Gastrocnemius medialis (tissue), 4 donors: ENCODE data around the gene LNX2.

ENCODE experiments used
- POLR2A ChIP-seq, 2 donors: fragments of 450-650 bp; IDR thresholded peaks; one replicate each; pipeline ENCODE4 v1.6.1; 2017; ENCODE audit warnings: antibody characterized with exemption in 2 of 2, mild to moderate bottlenecking in 2 of 2, moderate library complexity in 2 of 2
- TF ChIP-seq, protein P1 (sequence below), 5 experiments: fragments of 450-650 bp in 3 of 5; fragments of 200-600 bp in 2 of 5; sonication (generic) in 2 of 5; IDR thresholded peaks in 4 of 5; conservative IDR thresholded peaks in 1 of 5; 1 replicate in 4 of 5; 2 replicates in 1 of 5; pipeline ENCODE4 v1.5.1; 2016 to 2019; ENCODE audit warnings: antibody characterized with exemption in 5 of 5, mild to moderate bottlenecking in 3 of 5, moderate library complexity in 3 of 5

DNA sequence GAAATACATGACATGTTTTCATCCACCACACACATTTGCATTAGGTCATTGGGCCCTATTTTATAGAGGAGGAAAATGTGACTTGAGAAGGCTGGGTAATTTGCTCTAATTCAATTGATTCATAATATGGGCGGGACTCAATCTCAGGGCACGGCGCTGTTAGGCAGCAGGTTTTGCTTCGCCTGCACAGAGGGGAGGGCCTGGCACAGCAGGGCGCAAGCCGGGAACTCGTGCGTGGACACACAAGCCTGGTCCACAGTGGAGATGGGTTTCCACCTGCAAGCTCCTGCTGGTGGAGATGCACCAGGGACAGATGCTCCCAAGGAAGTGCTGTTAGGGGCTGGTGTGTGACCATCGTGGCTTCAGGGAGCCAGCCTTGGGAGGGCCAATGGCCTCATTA is 111.5 kb downstream of the LNX2 start:
- no peak for TF ChIP-seq POLR2A (IDR thresholded peaks at IDR 0.05)
- TF ChIP-seq, protein P1, sequence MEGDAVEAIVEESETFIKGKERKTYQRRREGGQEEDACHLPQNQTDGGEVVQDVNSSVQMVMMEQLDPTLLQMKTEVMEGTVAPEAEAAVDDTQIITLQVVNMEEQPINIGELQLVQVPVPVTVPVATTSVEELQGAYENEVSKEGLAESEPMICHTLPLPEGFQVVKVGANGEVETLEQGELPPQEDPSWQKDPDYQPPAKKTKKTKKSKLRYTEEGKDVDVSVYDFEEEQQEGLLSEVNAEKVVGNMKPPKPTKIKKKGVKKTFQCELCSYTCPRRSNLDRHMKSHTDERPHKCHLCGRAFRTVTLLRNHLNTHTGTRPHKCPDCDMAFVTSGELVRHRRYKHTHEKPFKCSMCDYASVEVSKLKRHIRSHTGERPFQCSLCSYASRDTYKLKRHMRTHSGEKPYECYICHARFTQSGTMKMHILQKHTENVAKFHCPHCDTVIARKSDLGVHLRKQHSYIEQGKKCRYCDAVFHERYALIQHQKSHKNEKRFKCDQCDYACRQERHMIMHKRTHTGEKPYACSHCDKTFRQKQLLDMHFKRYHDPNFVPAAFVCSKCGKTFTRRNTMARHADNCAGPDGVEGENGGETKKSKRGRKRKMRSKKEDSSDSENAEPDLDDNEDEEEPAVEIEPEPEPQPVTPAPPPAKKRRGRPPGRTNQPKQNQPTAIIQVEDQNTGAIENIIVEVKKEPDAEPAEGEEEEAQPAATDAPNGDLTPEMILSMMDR (IDR thresholded peaks at IDR 0.05 in 4 of 5, conservative IDR thresholded peaks at IDR 0.05 in 1 of 5), result no peak
